Myocyte (in vitro differentiated cells): ENCODE data around the gene SH3PXD2B. TPM values are rescaled to one million over a fixed set of nuclear protein-coding genes. Genes with fewer than 3 reads are reported as not detected.
A peak's percentile ranks its signal among the peaks of the same experiment; 100 is the strongest.
"Not testable (repeated sequence)": the region's sequence is repeated elsewhere in the genome, so short reads cannot be mapped to it uniquely, and the experiment has no call there.

Experiments
- DNase-seq: peaks from one replicate; pipeline ENCODE4 v3.0.0-alpha.2; 2012; ENCODE audit warnings: low read depth
- total RNA-seq: library from RNA; depleted of rRNA; stranded (reverse); fragments of >200 nt; gene quantifications from 2 replicates; pipeline ENCODE4 v1.2.3, GENCODE V29; 2014

SH3PXD2B gene
- total RNA-seq, 1 donor from 2014 or later = 28.8 TPM

GRCh38 chr5:172305380-172305779 lies 148.9 kb downstream of the SH3PXD2B start:
- DNase-seq = no peak

- DNase-seq = no peak
Observed at GRCh38 chr5:172303572-172304335, 150.6 kb downstream of the SH3PXD2B start.

GRCh38 chr5:172303162-172303561 lies 151.2 kb downstream of the SH3PXD2B start:
- DNase-seq = no peak

- no peak for DNase-seq
Observed at GRCh38 chr5:172302047-172302710, 152.1 kb downstream of the SH3PXD2B start.

- DNase-seq = no peak
Observed at GRCh38 chr5:172299916-172300439, 154.3 kb downstream of the SH3PXD2B start.

GRCh38 chr5:172294831-172295230 lies 159.5 kb downstream of the SH3PXD2B start:
- no peak for DNase-seq

GRCh38 chr5:172293745-172294342 lies 160.5 kb downstream of the SH3PXD2B start:
- no peak for DNase-seq

GRCh38 chr5:172293054-172293744 lies 161.1 kb downstream of the SH3PXD2B start:
- DNase-seq = peak; percentile 75

GRCh38 chr5:172291837-172292236 lies 162.5 kb downstream of the SH3PXD2B start:
- not testable (repeated sequence) for DNase-seq

GRCh38 chr5:172288465-172288864 lies 165.9 kb downstream of the SH3PXD2B start:
- no peak for DNase-seq

- DNase-seq = not testable (repeated sequence)
Observed at GRCh38 chr5:172287140-172287539, 167.2 kb downstream of the SH3PXD2B start.

- no peak for DNase-seq
Observed at GRCh38 chr5:172285226-172286143, 168.8 kb downstream of the SH3PXD2B start.

- DNase-seq = peak; percentile 64
Observed at GRCh38 chr5:172284611-172284980, 169.7 kb downstream of the SH3PXD2B start.

- peak; percentile 88 for DNase-seq
Observed at GRCh38 chr5:172283862-172284610, 170.3 kb downstream of the SH3PXD2B start.

GRCh38 chr5:172283020-172283861 lies 171.1 kb downstream of the SH3PXD2B start, which contains the start of gene UBTD2:
Gene UBTD2, minus strand, starts transcription at chr5:172283764. Its CDS starts 99 bp downstream, at chr5:172283665.
- DNase-seq = peak; percentile 85

GRCh38 chr5:172282272-172283019 lies 171.9 kb downstream of the SH3PXD2B start:
- no peak for DNase-seq

- DNase-seq = no peak
Observed at GRCh38 chr5:172281346-172281745, 173.0 kb downstream of the SH3PXD2B start.

GRCh38 chr5:172280929-172281328 lies 173.4 kb downstream of the SH3PXD2B start:
- DNase-seq = peak; percentile 28
